GM19328 (cell line): ENCODE results near the gene TMEM88.

ENCODE experiments used
- ATAC-seq: cut with Tn5 transposase; IDR thresholded peaks from one replicate; pipeline ENCODE4 v1.9.1; 2021; ENCODE audit warnings: mild to moderate bottlenecking, moderate library complexity; ENCODE audit not compliant: unreplicated experiment

TMEM88 gene

GRCh38 chr17:7833011-7833794 lies 21.7 kb upstream of the TMEM88 start:
- ATAC-seq: no peak

GRCh38 chr17:7833795-7834541 lies 20.9 kb upstream of the TMEM88 start, which contains the start of gene KDM6B:
Gene KDM6B, plus strand, starts transcription at chr17:7834217. Its CDS starts 11,338 bp downstream, at chr17:7845555.
- peak; percentile 39 for ATAC-seq

DNA sequence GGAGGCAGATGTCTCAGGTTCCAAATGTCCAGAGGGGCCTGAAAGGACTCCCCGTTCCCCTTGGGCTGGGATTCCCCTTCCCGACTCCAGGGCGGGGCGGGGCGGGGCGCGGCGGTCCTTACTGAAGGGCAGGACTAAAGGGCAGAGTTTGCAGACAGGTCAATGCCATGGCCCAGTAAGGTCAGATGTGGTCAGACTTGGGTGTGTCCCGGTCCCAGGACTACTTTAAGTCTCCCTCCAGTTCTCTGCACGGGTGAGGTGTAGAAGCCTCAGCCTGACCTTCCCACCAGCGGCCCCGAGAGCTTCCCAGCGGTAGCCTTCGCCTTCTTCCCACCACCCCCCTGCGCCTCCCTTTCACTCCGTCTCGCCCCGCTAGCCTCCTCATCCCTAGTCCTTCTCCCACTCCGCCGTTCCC lies 20.3 kb upstream of the TMEM88 start:
- no peak for ATAC-seq

DNA sequence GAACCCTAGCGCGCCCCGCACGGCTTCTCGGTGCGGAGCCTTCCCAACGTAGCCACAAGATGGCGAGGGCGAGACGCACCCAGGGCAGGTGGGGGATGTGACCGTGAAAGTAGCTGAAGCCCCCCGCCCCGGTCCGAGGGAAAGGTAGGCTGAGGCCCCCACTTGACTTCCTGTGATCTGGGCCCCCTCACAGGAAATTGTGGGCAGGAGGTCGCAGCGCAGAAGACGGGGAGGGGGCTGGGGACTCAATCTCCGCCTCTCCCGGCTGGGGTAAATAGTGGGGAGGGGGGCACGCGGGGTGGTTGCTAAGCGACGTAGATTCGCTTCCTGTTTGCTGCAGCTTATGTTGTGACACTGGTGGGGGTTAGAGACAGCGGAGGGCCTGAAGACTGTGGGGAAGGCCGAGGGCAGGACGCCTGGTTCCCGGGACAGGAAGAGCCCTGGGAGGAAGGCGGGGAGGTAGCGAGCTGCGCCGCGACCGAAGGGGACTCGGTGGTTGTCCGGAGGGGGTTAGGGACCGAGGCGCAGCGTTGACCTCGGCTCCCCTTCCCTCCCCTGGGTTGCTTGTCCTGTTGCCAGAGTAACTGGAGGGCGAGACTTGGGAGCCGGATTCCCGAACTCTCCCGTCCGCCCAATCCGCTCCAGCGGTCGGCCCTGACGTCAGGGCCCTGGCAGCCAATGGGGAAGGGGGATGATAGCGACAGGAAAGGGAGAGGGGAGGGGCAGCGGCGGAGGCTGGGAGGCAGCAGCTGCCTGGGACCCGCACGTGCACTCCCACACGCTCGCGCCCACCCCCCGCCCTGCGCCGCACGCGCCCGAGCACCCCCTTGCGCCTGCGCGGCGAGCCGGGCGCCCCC lies 19.7 kb upstream of the TMEM88 start:
- peak; percentile 54 for ATAC-seq

DNA sequence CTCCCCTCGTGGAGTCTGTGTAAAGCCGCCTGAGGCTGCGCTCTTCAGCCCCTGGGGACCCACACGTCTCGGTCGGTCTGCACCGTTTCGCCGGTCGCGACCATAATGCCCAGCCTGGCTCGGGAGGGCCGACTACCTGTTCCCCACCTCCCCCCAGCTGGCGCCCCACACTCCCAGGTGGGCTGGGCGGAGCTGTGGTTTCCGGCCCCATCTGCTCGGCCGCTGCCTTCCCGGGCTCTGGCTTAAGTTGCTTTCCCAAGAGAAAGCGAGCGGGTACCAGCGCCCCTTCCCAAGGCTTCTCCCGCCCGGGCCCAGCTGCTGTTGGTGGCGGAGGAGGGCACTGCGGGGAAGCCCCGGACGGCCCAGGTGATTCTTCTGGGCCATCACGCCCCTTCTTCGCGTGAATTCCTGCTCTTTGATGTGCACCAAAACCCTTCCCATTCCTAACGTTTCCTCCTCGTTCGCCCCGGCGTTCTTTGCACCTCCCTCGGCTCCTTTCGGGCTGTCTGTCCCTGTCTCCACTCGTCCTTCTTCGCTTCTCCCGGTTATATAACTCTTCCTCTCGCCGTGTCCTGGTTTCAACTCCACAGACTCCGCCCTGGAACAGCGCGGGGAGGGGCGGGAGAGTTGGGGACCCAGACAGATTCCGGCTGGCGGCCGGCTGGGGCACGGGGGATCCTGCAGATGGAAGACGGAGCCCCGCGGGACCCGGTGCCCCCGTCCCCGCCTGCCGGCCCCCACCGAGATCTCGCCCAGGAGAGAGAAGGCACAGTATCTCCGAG lies 18.9 kb upstream of the TMEM88 start:
- ATAC-seq: peak; percentile 18

- ATAC-seq: no peak
Observed at GRCh38 chr17:7836596-7837407, 18.1 kb upstream of the TMEM88 start.

- ATAC-seq: no peak
Observed at GRCh38 chr17:7837408-7838088, 17.3 kb upstream of the TMEM88 start.

- no peak for ATAC-seq
Observed at GRCh38 chr17:7838090-7839075, 16.5 kb upstream of the TMEM88 start.

- ATAC-seq: no peak
Observed at GRCh38 chr17:7839190-7839875, 15.5 kb upstream of the TMEM88 start.

DNA sequence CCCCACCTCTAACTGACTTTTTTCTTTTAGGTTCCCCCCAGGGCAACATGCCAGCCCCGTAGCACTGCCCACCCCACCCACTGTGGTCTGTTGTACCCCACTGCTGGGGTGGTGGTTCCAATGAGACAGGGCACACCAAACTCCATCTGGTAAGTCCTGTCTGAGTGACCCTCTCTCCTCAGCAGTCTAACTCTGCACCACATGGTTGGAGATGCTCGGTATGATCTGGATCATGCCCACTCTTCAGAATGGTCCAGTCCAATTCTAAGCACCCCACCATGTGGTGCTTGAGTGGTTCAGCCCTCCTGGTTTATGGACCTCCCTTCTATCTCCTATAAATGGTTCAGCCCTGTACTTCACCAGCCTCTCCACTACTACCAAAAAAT lies 15.0 kb upstream of the TMEM88 start:
- no peak for ATAC-seq

- ATAC-seq: no peak
Observed at GRCh38 chr17:7840441-7840840, 14.4 kb upstream of the TMEM88 start.

DNA sequence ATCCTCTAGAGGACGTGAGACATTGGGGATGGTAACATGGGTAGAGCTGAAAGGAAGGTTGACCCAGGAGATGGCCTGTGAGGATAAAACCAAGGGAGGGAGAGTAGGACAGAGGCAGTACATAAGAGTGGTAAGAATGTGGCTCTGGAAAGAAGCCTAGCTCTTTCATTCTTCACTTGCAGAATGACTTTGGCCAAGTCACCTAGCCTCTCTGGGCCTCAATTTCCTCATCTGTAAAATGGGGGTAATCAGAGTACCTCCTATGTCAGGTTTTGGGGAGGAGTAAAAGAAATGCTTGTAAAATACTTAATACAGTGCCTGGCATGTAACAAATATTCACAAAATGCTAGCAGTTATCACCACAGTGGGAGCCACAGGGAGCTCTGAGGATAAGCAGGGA lies 14.0 kb upstream of the TMEM88 start:
- no peak for ATAC-seq

DNA sequence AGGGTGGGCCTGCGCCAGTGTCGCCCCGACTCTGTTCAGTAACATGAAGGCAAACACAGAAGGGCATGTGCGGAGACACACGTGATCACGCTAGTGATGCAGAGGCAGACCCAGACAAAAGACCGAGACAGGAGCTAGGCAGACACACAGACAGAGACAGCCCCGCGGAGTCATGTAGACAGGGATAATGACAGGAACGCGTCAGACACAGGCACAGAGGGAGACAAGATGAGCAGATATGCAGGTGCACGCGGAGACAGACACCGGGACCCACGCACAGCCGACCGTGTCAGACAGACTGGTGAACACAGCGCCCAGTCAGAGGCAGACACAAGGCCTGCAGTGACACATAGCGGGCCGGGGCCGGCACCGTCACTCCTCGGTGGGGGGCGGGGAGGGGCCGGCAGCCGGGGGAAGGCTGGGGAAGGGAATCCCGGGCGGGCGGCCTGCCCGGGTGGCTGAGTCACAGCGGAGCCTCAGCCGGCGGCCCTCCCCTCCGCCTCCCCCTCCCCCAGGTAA lies 13.4 kb upstream of the TMEM88 start:
- ATAC-seq: no peak

- ATAC-seq: no peak
Observed at GRCh38 chr17:7841915-7842379, 12.9 kb upstream of the TMEM88 start.

DNA sequence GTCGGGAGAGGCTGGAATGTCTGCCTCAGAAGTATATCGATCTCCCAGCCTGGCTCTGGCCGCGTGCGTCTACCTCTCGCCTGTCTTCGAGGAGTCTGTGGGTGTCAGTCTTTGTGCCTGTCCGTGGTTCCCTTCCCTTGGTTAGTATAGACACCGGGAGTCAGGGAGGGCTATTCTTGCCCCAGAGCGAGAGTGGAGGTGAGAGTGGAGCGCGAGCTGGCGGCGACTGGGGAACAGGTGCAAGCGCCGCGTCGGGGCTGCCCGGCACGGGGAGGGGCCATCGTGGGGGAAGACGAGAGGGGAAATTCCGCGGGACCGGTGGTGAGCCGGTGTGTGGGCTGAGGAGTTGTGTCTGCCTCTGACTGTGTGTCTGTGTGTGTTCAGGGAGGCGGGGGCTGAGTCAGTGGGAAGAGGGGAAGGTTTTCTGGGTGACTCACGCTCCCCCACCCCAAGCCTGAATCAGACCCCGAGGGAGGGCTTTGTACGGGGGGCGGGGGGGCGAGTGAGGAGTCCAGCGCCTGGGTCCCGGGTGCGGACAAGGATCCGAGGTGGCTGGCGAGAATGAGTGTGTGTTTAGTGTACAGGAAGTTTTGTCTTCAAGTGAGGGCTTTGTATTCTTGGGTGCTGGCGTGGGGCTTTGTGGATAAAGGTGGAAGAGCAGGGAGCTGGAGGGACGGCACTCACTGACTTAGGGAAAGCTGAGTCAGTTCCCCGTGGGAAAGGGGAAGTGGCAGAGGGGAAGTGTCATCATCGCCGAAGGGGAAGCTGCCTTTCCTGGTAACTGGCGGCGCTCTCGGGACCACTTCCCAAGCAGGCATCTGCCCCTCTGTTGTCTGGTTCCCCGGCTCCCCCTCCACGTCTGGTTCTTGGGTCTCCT lies 12.2 kb upstream of the TMEM88 start:
- no peak for ATAC-seq

GRCh38 chr17:7843257-7843535 lies 11.7 kb upstream of the TMEM88 start:
- ATAC-seq: no peak
